Fibroblast of lung (primary cell): ENCODE results near the gene ZNF579. TPM values are rescaled to one million over a fixed set of nuclear protein-coding genes. Genes with fewer than 3 reads are reported as not detected.

ENCODE experiments used
- DNase-seq, 2 donors: peaks; one replicate each; pipeline versions ENCODE4 v3.0.0 to v3.0.0-alpha.2; 2010; ENCODE audit warnings: low read depth in 2 of 2
- H2AFZ ChIP-seq: 2 replicates; pipeline ENCODE4 v1.5.1; 2012; ENCODE audit warnings: low read length, control low read depth, inconsistent platforms
- H3K27ac ChIP-seq: 2 replicates; pipeline ENCODE4 v1.5.1; 2011; ENCODE audit warnings: low read length, control low read depth; ENCODE audit not compliant: insufficient read depth
- H3K27me3 ChIP-seq: 2 replicates; pipeline ENCODE4 v1.5.1; 2011; ENCODE audit warnings: mild to moderate bottlenecking, low read length; ENCODE audit not compliant: control insufficient read depth, insufficient read depth
- H3K36me3 ChIP-seq: 2 replicates; pipeline ENCODE4 v1.5.1; 2011; ENCODE audit warnings: low read length; ENCODE audit not compliant: control insufficient read depth, insufficient read depth
- H3K4me1 ChIP-seq: 2 replicates; pipeline ENCODE4 v1.5.1; 2011; ENCODE audit warnings: low read length; ENCODE audit not compliant: control insufficient read depth, insufficient read depth; ENCODE audit errors: extremely low read depth
- H3K4me2 ChIP-seq: 2 replicates; pipeline ENCODE4 v1.5.1; 2011; ENCODE audit warnings: low read length, control low read depth; ENCODE audit not compliant: insufficient read depth; ENCODE audit errors: extremely low read depth
- H3K4me3 ChIP-seq, 4 experiments: fragments of 200-600 bp in 1 of 4; sonication (generic) in 1 of 4; replicated peaks in 1 of 4; 2 replicates each; pipeline ENCODE4 v1.5.1; 2011 to 2016; ENCODE audit warnings: low read length in 4 of 4, low read depth in 3 of 4, mild to moderate bottlenecking in 3 of 4, control low read depth in 2 of 4, inconsistent platforms in 1 of 4, mixed read lengths in 1 of 4; ENCODE audit not compliant: insufficient read depth in 1 of 4; ENCODE audit errors: control extremely low read depth in 1 of 4
- H3K79me2 ChIP-seq: 2 replicates; pipeline ENCODE4 v1.5.1; 2012; ENCODE audit warnings: mild to moderate bottlenecking, low read length, inconsistent platforms; ENCODE audit not compliant: control insufficient read depth, insufficient read depth
- H3K9ac ChIP-seq: 2 replicates; pipeline ENCODE4 v1.5.1; 2011; ENCODE audit warnings: mild to moderate bottlenecking, low read length, control low read depth; ENCODE audit not compliant: insufficient read depth
- H3K9me3 ChIP-seq: 2 replicates; pipeline ENCODE4 v1.5.1; 2012; ENCODE audit warnings: low read depth, low read length; ENCODE audit not compliant: control insufficient read depth, insufficient read depth
- H4K20me1 ChIP-seq: 2 replicates; pipeline ENCODE4 v1.5.1; 2011; ENCODE audit warnings: low read length; ENCODE audit not compliant: control insufficient read depth, insufficient read depth; ENCODE audit errors: extremely low read depth
- EZH2 ChIP-seq: IDR thresholded peaks from 2 replicates; pipeline ENCODE4 v1.5.1; 2012; ENCODE audit warnings: low read length, control low read depth, mild to moderate bottlenecking; ENCODE audit errors: missing control alignments
- polyA plus RNA-seq, 2 donors: library from polyadenylated mRNA; depleted of rRNA in 1 of 2; stranded (reverse) in 1 of 2; unstranded in 1 of 2; fragments of >200 nt; gene quantifications; 2 replicates each; pipeline ENCODE4 v1.2.1, GENCODE V29; 2011 to 2012; ENCODE audit warnings: missing spikeins in 1 of 2
- total RNA-seq: library from RNA; depleted of rRNA; stranded (reverse); fragments of >200 nt; gene quantifications from 2 replicates; pipeline ENCODE4 v1.2.1, GENCODE V29; 2014
- TF ChIP-seq, protein P1 (sequence below), 2 donors: IDR thresholded peaks in 1 of 2; conservative IDR thresholded peaks in 1 of 2; 1 replicate in 1 of 2; 2 replicates in 1 of 2; pipeline ENCODE4 v1.5.1; 2011 to 2012; ENCODE audit warnings: low read length in 2 of 2, control low read depth in 1 of 2, inconsistent platforms in 1 of 2, low read depth in 1 of 2, mild to moderate bottlenecking in 1 of 2

Gene ZNF579
- total and polyA plus RNA-seq, 2 donors (not counting 1 experiment from before 2014, with no cell fraction given), result 4.2 to 5.4 TPM

DNA sequence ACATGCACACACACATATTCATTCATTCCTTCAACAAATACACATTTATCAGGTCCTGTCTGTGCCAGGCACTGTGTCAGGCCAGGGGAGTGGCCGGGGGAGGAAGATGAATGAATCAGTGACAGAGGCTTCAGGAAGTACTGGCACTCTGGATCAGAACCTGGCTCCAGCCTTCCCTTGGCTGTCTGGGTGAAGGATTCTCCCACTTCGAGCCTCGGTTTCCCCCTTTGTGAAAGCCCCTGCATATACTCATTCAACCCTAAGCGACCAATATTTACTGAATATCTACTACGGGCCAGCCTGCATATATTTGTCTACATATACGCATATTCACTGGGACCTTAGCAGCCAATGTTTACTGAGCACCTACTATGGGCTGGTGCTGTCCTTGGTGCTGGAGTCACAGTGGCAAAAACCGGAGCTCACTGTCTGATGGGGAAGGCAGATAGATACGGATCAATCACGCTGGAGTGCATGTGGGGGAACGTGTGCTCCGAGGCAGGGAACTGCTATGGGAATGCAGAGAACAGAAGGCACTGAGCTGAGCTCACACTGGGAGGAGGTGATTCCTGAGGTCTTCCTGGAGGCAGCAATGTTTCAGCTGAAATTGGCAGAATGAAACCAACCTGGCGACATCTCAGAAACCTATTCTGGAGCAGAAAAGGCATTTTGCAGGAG lies 636 bp upstream of the ZNF579 start:
- Histone ChIP-seq H3K9ac (peak overlapping the region; percentile 62), H3K36me3 (peaks cover 4% of the 10 kb centered on the region), H3K79me2 (peaks cover 11% of the 10 kb centered on the region), H3K4me3 (peak overlapping the region; percentile 59 to 89 (median 87)), H3K4me2 (peak overlapping the region; percentile 97), H3K27ac (peak overlapping the region; percentile 75), H3K4me1 (peaks cover 7% of the 10 kb centered on the region), H3K9me3 (no peaks in the 10 kb centered on the region), H2AFZ (peak overlapping the region; percentile 95), H3K27me3 (no peaks in the 10 kb centered on the region), H4K20me1 (no peaks in the 10 kb centered on the region)
- TF ChIP-seq, protein P1, sequence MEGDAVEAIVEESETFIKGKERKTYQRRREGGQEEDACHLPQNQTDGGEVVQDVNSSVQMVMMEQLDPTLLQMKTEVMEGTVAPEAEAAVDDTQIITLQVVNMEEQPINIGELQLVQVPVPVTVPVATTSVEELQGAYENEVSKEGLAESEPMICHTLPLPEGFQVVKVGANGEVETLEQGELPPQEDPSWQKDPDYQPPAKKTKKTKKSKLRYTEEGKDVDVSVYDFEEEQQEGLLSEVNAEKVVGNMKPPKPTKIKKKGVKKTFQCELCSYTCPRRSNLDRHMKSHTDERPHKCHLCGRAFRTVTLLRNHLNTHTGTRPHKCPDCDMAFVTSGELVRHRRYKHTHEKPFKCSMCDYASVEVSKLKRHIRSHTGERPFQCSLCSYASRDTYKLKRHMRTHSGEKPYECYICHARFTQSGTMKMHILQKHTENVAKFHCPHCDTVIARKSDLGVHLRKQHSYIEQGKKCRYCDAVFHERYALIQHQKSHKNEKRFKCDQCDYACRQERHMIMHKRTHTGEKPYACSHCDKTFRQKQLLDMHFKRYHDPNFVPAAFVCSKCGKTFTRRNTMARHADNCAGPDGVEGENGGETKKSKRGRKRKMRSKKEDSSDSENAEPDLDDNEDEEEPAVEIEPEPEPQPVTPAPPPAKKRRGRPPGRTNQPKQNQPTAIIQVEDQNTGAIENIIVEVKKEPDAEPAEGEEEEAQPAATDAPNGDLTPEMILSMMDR (conservative IDR thresholded peaks at IDR 0.05 in 1 of 2, IDR thresholded peaks at IDR 0.05 in 1 of 2; ENCODE audit: low read depth in 1 of 2, low read length in 2 of 2), result no peak
- no peak for TF ChIP-seq EZH2
- DNase-seq, result no peak

DNA sequence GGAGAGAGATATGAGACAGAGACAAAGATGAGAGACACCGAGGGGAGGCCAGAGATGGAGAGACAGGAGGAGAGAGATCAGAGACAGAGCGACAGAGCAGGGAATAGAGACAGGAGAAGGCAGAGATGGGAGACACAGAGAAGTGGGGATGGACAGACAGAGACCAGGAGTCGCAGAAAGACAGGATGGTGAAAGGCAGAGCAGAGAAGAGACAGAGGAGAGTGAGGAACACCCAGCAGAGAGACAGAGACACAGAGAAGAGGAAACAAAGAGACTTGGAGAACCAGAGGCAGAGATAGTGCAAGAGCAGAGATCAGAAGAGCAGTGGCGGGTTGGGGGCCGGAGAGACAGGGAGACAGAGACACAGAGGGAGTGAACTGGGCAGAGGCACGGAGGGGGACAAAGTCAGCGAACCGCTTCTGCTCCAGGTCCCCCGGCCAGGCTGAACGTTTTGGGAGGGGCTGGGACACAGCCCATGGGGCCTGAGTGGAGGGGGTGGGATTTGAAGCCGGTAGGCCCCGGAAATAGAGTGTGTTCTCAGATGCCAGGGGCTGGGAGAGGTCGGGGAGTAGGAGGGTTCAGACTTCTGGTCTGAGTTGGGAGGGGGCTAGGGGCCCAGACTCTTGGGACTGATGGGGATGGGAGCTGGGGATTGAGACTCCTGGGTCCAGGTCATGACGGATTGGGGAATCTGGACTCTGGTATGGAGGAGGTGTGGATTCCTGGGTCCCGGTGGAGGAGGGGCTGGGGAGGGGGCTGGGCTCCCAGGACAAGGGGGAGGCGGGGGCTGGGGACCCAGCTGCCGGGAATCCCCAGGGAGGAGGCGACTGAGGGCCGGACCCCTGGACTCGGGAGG lies 654 bp downstream of the ZNF579 start:
- Histone ChIP-seq H4K20me1 (no peaks in the 10 kb centered on the region), H3K36me3 (peaks cover 4% of the 10 kb centered on the region), H3K27me3 (no peaks in the 10 kb centered on the region), H3K4me2 (peak overlapping the region; percentile 94), H3K9ac (peak overlapping the region; percentile 80), H3K27ac (peak overlapping the region; percentile 71), H3K9me3 (no peaks in the 10 kb centered on the region), H3K4me1 (peaks cover 3% of the 10 kb centered on the region), H3K79me2 (peaks cover 11% of the 10 kb centered on the region), H3K4me3 (peak overlapping the region; percentile 77 to 89 (median 87)), H2AFZ (no peak overlapping the region)
- DNase-seq, result peak; percentile 49 to 54
- TF ChIP-seq, protein P1 (conservative IDR thresholded peaks at IDR 0.05 in 1 of 2, IDR thresholded peaks at IDR 0.05 in 1 of 2; ENCODE audit: low read depth in 1 of 2, low read length in 2 of 2), result no peak
- no peak for TF ChIP-seq EZH2
